Activated naive CD8-positive, alpha-beta T cell treated with anti-CD3 and anti-CD28 coated beads, Interleukin-2, amount 50 U/mL, for 16 hours (primary cell): ENCODE data around the gene NAPB.

Source experiments
- DNase-seq: peaks from one replicate; pipeline ENCODE4 v3.0.0-alpha.2; 2020; ENCODE audit warnings: low read depth, low spot score

NAPB gene

DNA sequence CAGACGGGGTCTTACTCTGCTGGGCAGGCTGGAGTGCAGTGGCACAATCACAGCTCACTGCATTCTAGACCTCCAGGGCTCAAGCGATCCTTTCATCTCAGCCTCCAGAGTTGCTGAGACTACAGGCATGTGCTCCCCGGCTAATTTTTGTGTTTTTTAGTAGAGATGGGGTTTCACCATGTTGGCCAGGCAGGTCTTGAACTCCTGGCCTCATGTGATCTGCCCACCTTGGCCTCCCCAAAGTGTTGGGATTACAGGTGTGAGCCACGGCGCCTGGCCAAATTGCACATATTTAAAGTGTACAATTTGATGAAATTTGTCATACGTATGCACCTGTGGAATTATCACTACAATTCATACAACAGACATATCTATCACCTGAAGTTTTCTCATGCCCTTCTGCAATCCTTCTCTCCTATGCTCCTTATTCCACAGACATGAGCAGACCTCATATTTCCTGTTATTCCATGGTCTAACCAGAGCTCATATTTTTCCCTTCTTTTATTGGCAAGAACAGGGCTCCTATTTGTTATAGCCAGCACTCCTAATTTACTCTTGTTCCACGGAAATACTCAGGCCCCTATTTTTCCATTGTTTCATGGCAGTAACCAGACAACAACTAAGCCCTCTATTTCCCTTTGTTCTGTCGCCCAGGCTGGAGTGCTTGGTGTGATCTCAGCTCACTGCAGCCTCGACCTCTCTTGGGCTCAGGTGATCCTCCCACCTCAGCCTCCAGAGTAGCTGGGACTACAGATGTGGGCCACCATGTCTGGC is 16.0 kb upstream of the NAPB start:
- DNase-seq, result no peak

DNA sequence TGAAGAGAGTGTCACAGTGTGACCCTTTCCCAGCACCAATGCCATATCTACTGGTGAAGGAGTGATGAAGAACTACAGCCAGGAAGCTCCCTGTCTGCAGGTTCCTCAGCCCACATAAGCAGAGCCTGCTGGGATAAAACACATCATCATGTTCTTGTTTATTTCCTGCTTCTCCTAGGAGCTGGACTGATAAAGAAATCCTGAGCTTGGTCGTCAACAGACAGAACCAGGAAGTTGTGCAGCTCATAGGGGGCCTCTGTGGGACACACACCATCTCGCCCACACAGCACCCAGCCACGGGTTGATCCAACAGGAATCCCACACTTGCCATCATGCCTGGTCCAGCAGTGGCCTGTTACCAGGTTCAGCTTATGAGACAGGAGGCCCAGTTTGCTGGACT is 15.4 kb upstream of the NAPB start:
- no peak for DNase-seq

DNA sequence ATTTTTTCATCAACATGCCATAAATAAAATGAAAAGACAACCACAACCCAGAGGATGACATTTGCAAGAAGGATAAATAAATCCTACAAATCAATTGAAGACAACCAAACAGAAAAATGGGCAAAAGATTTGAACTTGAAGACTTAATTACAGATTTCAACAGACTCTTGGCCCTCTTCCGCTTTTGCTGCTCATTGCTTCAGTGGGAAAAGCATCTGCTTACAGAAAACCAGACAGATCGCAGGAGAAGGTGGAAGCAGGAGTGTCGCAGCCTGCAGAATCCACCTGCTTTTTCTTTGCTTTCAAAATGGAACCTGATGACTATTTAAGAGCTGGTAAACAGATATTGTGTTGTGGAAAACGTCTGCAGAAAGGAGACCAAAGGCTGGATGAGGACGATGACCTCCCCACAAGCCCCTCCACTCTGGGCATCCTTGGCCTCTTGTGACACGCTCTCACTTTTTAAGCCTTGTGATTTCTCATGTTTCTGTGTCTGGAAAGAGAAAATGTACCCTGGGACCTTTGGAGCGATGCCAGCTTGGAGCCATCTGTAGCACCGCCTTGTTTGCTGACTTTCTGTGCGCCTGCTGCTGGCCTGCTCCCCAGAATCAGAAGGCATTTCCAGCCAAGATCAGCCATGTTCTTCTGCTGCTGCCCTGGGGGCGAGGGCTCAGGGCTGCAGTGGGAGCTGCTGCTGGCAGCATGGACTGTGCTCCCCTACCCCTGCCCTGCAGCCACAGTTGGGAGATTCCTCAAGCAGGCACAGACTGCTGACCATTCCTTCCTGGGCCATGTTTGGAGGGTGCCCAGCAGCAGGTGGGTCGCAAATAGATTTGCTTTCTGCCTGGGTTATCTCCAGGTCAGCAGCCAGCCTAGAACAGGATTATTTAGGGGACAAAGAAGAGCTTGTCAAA is 14.6 kb upstream of the NAPB start:
- no peak for DNase-seq

DNA sequence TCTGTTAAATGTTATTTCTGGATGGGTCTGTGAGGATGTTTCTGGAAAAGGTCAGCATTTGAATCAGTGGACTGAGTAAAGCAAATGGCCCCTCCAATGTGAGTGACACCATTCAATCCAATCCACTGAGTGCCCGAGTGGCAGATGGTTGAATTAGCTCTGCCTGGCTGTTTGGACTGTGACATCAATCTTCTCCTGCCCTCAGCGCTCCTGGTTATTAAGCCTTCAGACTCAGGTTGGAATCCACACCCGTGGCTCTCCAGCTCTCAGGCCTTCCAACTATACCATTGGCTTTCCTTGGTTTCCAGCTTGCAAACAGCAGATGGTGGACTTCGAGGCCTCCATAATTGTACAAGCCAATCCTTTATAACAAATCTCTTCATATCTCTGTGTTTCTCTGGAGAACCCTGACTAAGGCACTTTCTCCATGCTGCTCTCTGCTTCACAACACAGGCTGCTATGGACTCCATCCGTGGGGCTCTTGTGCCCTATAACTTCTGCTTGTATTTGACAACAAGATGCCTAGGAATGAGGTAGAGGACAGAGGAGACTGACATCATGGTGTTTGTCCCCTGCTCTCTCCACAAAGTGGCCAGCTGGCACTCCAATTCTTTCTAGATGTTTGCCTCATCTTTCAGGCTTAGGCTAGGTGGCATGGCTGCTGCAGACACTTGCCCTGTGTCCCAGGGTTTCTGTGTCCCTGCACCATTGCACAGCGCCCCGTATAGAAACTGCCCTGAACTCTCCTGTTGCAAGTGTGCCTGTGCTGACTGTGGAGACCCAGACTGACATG is 13.4 kb upstream of the NAPB start:
- no peak for DNase-seq

DNA sequence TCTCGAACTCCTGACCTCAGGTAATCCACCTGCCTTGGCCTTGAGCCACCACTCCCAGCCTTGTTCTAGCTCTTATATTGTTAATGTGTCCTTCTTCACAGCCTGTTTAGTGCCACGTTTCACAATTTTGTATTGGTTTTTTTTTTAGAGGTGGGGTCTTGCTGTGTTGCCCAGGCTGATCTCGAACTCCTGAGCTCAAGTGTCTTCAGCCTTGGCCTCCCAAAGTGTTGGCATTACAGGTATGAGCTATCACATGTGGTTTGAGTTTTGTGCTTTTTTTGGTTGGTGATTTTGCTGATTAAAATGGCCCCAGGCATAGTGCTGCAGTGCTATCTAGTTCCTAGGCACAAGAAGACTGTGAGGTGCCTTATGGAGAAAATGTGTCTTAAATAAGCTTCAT is 12.3 kb upstream of the NAPB start:
- no peak for DNase-seq

DNA sequence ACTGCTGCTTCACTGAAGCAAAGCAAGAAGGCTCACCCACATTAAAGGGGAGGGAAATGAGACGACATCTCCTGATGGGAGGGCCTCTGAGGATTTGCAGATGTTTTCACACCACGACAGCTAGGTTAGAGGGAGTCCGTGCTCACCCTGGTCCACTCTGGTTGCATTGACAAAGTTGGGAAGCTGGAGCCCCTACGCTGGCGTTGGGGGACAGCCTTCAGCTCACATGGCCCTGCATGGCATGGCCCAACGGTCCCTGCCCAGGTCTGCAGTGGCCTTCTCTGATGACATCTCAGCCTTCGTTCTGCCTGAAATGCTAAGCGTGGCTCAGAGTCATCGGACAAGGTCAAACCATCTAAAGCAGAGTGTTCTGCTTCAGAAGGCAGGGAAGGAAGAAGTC is 3.8 kb upstream of the NAPB start:
- DNase-seq, result no peak

DNA sequence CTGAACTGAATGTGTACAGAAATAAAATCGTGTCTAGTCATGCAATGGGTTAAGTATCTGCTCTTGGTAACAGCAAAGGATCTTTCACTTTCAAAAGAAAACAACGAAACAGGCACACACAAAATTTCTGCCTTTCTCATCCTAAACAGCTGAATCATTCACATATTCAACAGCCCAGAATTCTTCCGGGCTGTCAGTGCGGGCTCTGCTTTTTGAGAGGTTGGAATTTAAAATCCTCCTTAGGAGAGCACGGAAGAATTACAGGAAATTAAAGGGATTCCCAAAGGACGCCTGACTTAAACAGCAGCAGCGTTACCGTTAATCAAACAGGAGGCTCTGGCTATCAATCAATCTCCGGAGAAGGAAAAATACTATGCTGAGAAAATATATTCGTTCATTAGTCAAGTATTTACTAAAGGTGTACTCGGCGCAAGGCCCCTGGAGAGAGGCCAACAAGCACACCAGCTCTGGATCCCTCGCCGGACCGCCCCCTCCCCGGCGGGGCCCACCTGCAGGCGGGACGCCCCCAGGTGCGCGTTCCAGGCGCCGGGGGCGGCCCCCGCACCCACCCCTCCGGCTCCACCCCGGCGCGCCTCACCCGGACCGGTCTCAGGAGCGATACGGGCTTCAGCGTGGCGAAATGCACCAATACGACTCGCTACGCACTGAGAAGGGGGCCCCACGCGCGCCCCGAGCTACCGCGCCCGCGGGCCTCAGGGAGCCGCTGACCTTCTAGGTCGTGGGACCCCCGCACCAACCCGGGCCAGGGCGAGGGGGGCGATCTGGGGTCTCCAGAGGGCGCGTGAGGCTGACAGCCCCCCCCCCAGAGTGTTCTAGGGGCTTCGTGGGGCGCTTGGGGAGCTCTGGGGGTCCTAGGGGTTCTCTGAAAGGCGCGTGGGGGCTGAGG is 1.0 kb downstream of the NAPB start:
- DNase-seq, result no peak

DNA sequence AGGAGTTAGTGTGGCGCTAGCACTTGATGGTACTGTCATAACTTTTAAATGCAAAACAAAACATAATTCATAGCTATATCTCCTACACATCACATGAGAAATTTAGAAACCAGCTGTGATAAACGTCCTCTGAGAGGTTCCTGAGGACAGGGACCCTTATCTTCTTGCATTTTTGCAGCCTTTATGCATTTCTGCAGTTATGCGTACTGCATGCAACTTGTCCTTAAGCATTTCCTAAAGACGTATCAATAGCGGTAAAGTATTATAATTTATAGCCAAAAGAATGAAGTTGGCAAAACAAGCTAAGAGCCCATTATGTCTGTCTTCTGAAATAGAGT is 1.7 kb downstream of the NAPB start:
- DNase-seq, result no peak

DNA sequence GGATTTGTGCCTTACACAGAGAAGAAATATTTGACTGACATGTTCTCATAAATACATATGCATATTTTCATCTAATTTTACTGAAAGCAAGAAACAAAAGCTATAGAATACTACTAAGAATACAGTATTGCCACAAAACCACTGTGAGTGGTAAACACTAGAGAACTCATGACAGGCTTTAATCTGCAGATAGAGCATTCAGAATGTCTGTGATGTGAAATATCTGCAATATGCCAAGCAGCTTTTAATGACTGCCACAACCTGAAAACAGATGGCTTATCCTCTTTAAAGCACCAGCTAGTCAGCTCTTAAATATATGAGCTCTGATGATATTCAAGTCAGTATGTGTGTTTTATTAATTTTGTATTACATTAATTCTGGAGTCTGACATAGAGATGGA is 3.4 kb downstream of the NAPB start:
- no peak for DNase-seq

DNA sequence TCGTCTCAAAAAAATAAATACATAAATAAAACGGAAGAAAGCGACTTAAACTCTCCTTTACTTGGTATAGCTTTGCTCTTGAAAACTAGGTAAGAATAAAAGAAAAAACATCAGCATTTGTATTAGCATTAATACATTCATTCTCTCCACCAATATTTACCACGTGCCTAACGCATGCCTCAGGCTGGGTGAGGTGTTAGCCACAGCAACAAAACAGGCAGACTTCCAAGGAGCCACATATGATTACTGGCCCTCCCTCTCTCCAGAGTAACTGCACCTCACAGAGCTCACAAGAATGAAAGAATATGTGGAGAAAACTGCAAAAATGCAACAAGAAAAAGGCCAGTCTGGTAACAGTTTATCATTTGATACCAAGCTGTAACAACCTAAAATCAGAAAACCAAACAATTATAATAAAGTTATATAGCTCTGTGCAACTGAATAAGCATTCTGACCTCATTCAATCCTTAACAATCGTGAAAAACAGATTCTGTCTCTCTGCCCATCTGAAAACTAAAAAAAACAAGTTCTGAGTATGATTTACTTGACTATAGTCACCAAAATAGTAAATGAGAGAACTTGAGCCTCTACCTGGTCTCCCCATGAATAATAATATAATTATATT is 5.2 kb downstream of the NAPB start:
- no peak for DNase-seq

DNA sequence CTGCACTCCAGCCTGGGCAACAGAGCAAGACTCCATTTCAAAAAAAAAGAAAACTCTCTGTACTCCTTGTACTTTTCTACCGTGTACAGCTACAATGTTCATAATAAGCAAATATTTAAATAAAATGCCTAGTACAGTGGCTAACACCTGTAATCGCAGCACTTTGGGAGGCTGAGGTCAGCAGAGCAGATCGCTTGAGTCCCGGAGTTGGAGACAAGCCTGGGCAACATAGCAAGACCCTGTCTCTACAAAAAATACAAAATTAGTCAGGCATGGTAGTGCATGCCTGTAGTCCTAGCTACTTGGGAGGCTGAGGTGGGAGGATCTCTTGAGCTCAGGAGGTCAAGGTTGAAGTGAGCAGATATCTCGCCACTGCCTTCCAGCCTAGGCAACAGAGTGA is 5.7 kb downstream of the NAPB start:
- no peak for DNase-seq

DNA sequence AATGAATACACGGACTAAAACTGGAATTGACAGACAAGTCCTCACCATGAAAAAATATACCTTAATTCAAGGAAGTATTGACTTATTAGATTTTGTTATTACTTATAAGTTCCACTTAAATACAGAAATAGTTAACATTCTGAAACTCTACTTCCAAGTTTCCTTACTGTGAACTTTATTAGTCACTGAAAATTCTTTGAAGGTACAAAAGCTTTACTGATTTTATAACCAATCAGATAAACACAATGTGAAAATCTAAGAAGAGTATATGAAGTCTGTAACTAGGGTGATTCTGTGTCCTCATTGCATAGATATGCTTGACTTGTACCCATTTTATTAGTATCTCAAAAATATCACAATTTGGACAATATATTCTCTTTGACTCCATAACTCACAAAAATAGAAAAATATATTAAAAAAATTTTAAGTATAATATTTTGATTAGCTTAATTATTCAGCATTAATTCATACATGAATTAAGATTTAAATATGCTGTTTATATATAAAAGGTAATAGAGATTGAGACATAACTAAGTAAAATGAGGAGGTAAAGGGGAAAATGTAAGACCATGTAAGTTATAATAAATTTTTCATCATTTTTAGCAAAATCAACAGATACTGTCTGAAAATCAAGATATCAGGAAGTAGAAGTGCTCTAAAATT is 6.6 kb downstream of the NAPB start:
- no peak for DNase-seq

DNA sequence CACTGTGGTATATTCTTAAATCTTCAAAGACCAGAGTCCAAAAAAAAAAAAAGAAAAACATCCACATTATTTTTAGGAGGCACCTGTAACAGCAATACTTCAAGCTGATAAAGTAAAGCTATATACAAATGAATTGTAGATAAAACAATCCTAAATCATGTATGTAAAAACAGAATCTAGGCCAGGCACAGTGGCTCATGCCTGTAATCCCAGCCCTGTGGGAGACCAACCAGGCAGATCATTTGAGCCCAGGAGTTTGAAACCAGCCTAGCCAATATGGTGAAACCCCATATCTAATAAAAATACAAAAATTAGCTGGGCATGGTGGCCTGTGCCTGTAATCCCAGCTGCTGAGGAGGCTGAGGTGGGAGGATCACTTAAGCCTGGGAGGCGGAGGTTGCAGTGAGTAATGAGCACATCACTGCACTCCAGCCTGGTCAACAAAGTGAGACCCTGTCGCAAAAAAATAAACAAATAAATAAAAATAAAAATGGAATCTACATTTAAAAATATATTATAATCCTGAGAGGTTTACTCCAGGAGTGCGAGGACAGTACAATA is 7.3 kb downstream of the NAPB start:
- DNase-seq, result no peak

DNA sequence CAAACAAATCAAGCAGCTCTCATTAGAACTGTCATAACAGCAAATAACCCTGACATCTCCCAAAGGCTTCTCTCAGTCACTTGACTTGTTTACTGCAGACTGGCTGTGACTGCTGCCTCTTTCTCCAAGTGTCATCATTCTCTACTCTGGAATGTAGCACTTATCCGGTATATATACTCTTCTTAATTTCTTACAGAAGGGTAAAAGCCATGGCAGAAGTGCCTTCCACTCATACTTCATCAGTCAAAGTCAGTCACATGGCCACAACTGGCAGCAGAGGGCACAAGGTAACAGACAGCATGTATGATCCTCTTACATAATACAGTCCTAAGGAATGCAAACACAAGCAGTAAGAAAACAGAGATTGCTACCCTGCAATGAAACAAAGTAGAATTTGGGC is 9.3 kb downstream of the NAPB start:
- no peak for DNase-seq

DNA sequence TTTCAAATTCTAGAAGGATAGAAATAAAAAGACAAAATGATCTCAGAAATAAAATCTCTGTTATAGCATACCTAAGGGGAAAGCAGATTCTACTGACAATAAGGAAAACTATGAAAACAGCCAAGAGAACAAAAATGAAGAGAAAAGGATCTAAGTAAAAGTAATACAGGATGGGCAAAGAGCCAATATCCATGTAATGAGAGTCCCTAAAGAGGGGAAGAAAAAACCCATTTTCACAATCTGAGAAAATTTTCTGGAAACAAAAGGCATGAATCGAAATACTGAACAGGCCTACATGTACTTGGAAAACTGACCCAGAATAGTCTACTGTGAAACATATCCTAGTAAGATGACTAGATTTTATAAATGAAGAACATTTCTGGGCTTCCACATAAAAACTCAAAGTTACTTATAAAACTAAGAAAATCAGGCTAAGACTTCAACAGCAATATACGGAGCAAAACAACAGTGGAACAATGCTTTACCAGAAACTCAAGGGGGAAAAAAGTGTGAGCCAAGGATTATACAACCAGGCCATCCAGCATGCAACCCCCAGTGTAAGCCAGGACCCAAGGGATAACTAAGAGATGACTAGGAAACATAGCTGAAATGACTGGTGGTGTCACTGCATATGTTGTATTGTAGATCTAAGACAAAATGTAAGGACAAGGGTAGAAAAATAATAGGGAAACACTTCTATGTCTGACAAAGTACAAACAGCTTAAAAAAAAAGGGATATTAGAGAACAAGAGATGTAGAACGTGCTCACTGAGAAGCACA is 10.2 kb downstream of the NAPB start:
- DNase-seq, result no peak

DNA sequence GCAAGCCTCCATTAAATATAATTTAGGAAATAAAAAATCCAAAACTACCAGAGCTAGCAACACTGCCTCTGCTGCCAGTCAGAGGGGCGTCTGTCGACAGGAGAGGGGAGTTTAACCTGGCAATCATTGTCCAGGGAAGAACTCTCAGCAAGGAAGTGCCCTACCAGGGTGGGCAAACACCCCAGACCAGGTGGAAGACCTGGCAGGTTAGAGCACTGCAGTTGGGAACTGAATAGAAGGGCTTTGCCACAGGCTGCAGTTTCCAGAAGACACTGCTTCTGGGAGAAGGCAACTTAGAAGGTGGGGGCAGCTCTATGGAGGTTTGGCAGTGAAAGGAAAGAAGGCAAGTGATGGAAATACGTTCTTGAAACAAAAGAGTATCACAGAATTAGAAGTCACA is 11.5 kb downstream of the NAPB start:
- no peak for DNase-seq

DNA sequence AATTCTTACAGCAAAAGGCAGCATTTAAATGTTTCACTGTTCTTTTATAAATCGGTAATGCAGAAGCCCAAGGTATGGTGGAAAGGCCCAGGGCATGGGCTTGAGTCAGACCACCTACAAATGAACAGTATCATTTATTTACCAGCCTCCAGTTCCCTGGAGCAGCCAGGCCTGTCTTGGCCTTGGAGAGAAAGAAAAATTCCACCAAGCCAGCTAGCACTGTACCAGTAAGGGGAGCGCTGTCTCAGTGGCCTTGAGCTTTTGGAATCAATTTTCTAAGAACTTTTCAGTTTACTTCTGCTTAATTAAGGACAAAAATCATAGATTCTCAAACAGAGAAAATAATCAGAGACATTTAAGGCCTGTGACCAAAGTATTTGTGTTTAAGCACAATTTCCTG is 12.3 kb downstream of the NAPB start:
- DNase-seq, result no peak

DNA sequence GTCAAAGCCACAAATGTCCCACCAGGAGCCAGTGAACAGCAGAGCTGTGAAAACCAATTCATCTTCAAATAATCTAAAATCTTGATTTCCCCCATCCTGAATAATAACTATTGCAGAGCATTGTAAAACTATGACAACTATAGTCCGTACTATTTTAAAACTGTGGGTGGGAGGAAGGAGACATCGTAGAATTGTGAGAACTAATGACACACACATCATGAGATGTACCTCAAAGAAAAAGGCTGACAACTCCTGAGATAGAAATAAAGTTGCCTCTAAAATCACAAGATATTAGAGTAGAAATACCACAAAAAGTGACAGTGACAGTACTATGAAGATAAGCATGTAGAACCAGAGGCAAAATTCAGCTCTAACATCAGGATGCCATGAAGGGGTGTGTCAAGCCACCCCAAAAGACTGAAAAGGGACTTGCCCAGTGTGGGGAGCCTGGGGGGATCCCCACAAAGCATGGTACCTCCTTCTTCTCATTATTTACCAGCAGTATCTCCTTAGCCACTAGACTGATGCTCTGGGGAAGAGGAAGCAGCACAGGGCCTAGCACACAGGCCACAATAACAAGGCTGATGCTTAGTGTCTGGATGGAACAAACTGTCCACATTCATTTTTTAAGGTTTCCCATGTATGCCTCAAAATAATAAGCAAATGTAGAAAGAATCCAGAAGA is 13.4 kb downstream of the NAPB start:
- no peak for DNase-seq

DNA sequence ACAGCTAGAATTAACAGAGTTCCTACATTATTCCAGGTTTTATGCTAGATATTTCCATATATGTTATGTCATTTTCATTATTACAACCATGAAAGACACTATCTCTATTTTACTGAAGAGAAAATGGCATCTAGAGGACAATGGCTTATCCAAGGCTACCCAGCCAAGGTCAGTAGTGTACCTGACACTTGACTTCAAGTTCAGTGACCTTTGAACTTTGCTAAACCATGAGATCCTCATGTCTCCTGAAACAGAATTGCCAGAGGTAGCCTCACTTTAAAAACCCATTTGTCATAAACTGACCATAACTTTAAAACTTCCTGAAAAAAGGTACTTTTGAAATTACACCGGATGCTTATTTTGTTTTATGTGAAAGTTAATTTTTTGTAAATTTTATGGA is 14.4 kb downstream of the NAPB start:
- no peak for DNase-seq
